Gastrocnemius medialis (tissue), 4 donors: ENCODE measurements around the gene KCNS3. TPM values are rescaled to one million over a fixed set of nuclear protein-coding genes. Genes with fewer than 3 reads are reported as not detected.

Experiments used
- ATAC-seq, 2 donors: fragments of 150-250 bp; one replicate each; pipeline ENCODE4 v1.9.1; 2016
- DNase-seq, 2 donors: peaks; one replicate each; pipeline ENCODE4 v3.0.0-alpha.2; 2019
- H3K27ac ChIP-seq, 4 donors: fragments of 200-600 bp; sonication (generic); 1 replicate in 1 of 4; 2 replicates in 3 of 4; pipeline ENCODE4 v1.5.1; 2016 to 2018; ENCODE audit warnings: mild to moderate bottlenecking in 2 of 4, moderate library complexity in 1 of 4
- H3K27me3 ChIP-seq, 3 donors: fragments of 200-600 bp; sonication (generic) in 2 of 3; 1 replicate in 1 of 3; 2 replicates in 2 of 3; pipeline versions ENCODE4 v1.5.1 to v1.6.0; 2016 to 2019; ENCODE audit warnings: mild to moderate bottlenecking in 1 of 3, moderate library complexity in 1 of 3
- H3K36me3 ChIP-seq, 2 donors: fragments of 200-600 bp; sonication (generic) in 1 of 2; one replicate each; pipeline ENCODE4 v1.5.1; 2017 to 2018
- H3K4me1 ChIP-seq, 2 donors: fragments of 200-600 bp; sonication (generic) in 1 of 2; one replicate each; pipeline ENCODE4 v1.5.1; 2016 to 2017; ENCODE audit warnings: mild to moderate bottlenecking in 2 of 2
- H3K4me3 ChIP-seq, 4 donors: fragments of 200-600 bp; sonication (generic) in 3 of 4; 1 replicate in 1 of 4; 2 replicates in 3 of 4; pipeline ENCODE4 v1.5.1; 2016 to 2019; ENCODE audit warnings: mild to moderate bottlenecking in 2 of 4
- H3K9me3 ChIP-seq, 3 donors: fragments of 200-600 bp; sonication (generic) in 2 of 3; 1 replicate in 1 of 3; 2 replicates in 2 of 3; pipeline ENCODE4 v1.5.1; 2016 to 2019
- POLR2A ChIP-seq, 2 donors: fragments of 450-650 bp; IDR thresholded peaks; one replicate each; pipeline ENCODE4 v1.6.1; 2017; ENCODE audit warnings: antibody characterized with exemption in 2 of 2, mild to moderate bottlenecking in 2 of 2, moderate library complexity in 2 of 2
- in situ Hi-C, 4 donors: fragments of 200-750 bp; cut with MboI; loops; one replicate each; pipeline versions ENCODE4 v1.15.0 to v1.8.0; 2017; ENCODE audit warnings: low sequenced_read_pairs in 4 of 4
- intact Hi-C: fragments of 100-400 bp; cut with DNase I; formaldehyde crosslinking; loops from one replicate; pipeline ENCODE4 v1.15.1; 2023; ENCODE audit warnings: low total_unique reads
- total RNA-seq, 4 donors: library from RNA; depleted of rRNA; stranded (reverse); fragments of >200 nt; gene quantifications; one replicate each; pipeline versions ENCODE4 v1.1.0 to v1.2.3, GENCODE V29; 2016
- TF ChIP-seq, protein P1 (sequence below), 5 experiments: fragments of 450-650 bp in 3 of 5; fragments of 200-600 bp in 2 of 5; sonication (generic) in 2 of 5; IDR thresholded peaks in 4 of 5; conservative IDR thresholded peaks in 1 of 5; 1 replicate in 4 of 5; 2 replicates in 1 of 5; pipeline ENCODE4 v1.5.1; 2016 to 2019; ENCODE audit warnings: antibody characterized with exemption in 5 of 5, mild to moderate bottlenecking in 3 of 5, moderate library complexity in 3 of 5

KCNS3 gene
- total RNA-seq, 4 donors from 2014 or later = 25.8 to 103 (median 65.6) TPM

DNA sequence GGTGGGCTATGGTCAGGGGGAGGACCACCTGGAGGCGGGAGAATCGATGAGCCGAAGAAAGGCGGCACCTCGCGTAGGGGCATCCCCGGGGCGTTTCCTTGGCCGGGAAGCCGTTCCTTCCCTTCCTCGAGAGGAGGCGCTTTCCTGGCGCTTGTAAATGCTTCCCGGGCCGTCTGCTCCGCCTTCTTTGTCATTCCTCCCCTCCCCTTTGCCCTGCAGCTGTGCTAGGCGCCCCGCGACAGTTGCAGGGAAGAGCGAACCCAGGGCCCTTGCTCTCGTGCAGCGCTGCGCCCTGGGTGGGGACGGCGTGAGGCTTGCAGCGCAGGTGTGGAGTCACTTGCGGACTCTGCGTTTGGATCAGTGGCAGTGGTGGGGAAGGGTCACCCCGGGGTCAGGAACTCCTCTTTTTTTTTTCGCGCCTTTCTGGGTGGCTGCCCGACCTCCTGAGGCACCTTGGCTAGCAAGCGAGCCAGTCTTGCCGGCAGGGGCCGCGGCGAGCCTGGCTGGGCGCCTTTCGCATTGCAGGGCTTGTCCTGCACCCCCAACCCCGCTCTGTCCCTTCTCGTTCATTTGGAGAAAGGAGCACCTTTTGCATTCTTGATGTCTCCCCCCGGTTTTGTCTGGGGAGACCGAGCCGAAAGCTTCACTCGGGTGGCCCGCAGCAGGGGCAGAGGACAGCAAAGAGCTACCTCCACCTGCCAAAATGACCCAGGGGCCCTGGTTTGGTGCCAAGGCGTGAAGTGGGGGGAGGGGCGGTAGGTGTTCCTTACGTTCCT lies 858 bp downstream of the KCNS3 start:
- Histone ChIP-seq H3K9me3 (no peaks in the 10 kb centered on the region), H3K4me1 (peaks cover 20 to 30% of the 10 kb centered on the region in 2 donors), H3K36me3 (no peaks in the 10 kb centered on the region), H3K27me3 (no peaks in the 10 kb centered on the region), H3K4me3 (peak overlapping the region; percentile 82 to 98 (median 94)), H3K27ac (peak overlapping the region; percentile 83 to 98 (median 92))
- no peak for TF ChIP-seq POLR2A (IDR thresholded peaks at IDR 0.05)
- TF ChIP-seq, protein P1, sequence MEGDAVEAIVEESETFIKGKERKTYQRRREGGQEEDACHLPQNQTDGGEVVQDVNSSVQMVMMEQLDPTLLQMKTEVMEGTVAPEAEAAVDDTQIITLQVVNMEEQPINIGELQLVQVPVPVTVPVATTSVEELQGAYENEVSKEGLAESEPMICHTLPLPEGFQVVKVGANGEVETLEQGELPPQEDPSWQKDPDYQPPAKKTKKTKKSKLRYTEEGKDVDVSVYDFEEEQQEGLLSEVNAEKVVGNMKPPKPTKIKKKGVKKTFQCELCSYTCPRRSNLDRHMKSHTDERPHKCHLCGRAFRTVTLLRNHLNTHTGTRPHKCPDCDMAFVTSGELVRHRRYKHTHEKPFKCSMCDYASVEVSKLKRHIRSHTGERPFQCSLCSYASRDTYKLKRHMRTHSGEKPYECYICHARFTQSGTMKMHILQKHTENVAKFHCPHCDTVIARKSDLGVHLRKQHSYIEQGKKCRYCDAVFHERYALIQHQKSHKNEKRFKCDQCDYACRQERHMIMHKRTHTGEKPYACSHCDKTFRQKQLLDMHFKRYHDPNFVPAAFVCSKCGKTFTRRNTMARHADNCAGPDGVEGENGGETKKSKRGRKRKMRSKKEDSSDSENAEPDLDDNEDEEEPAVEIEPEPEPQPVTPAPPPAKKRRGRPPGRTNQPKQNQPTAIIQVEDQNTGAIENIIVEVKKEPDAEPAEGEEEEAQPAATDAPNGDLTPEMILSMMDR (IDR thresholded peaks at IDR 0.05 in 4 of 5, conservative IDR thresholded peaks at IDR 0.05 in 1 of 5) = peak; percentile 7 to 58 (median 36)
- peak; percentile 73 to 79 for DNase-seq
- in situ Hi-C loops = no loop called here
- peak; percentile 82 to 83 for ATAC-seq
- intact Hi-C loops = loop anchor here (1.0 to 5.0 kb wide), 4 partner anchors 29 to 167 kb away; partner anchors contain the start of genes GEN1 and SMC6

DNA sequence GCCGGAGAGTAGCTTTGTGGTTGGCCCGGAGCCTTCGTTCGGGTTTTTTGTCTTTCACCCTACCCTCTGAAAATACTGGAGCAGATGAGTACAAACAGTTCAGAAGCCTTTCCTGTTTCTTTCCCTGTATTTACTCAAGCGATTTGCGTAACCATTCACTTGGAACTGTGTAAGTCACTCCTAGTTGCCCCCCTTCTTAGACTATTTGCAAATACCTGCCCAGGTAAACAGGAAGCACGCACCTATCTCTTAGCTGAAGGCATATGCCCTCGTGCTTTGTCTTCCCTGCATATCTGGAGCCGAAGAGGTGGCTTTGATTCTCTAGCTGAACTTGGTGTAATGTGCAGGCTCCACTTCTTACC lies 1.4 kb downstream of the KCNS3 start:
- ATAC-seq (no peak), DNase-seq (no peak)
- in situ Hi-C loops (loop anchor here in 2 of 4 donors (5.0 to 10.0 kb wide), 2 partner anchors 95 to 97 kb away; no protein-coding TSS in a partner anchor), intact Hi-C loops (loop anchor here (1.0 to 5.0 kb wide), 4 partner anchors 29 to 167 kb away; partner anchors contain the start of genes GEN1 and SMC6)
- Histone ChIP-seq H3K27ac (peak overlapping the region; percentile 83 to 98 (median 92)), H3K36me3 (no peaks in the 10 kb centered on the region), H3K4me3 (peak overlapping the region; percentile 82 to 98 (median 94)), H3K4me1 (peaks cover 20 to 30% of the 10 kb centered on the region in 2 donors), H3K9me3 (no peaks in the 10 kb centered on the region), H3K27me3 (no peaks in the 10 kb centered on the region)
- TF ChIP-seq, protein P1 (IDR thresholded peaks at IDR 0.05 in 4 of 5, conservative IDR thresholded peaks at IDR 0.05 in 1 of 5) = no peak
- no peak for TF ChIP-seq POLR2A (IDR thresholded peaks at IDR 0.05)

DNA sequence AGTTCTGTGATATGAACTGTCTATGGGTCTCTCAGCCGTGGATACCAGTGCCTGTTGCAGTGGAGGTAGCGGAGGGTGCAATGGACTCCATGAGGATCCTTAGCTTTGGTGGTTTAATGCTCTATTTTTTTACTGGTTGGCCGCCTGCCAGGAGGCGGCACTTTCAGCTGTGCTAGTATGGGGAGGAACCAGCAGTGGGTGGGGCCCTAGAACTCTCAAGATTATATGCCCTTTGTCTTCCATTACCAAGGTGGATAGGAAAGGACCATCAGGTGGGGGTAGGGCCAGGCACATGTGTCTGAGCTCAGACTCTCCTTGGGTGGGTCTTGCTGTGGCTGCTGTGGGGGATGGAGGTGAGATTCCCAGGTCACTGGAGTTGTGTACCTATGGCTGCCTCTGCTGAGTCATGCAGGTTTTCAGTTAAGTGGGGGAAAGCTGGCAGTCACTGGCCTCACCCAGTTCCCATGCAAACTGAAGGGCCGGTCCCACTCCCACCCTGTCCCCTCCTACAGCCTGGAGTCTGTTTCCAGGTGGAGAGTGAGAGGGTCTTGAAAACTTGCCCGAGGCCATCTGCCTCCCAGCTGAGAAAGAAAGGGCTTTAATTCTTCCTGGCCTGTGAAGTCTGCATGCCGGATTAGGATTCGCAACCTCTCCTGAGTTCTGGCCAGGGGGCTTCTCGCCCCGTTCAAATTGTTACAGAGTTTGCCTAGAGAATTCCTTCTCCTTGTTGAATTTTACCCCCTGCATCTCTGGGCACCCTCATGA lies 14.5 kb downstream of the KCNS3 start:
- no peaks in the 10 kb centered on the region for H3K9me3 ChIP-seq
- H3K27ac ChIP-seq = peak overlapping the region; percentile 57 to 78 (median 70)
- ATAC-seq (peak; percentile 27 to 43), DNase-seq (no peak)
- H3K4me1 ChIP-seq = peaks cover 31 to 32% of the 10 kb centered on the region in 2 donors
- intact Hi-C loops = loop anchor here (10.0 kb wide), 1 partner anchor 1182 kb away; no protein-coding TSS in a partner anchor
- H3K27me3 ChIP-seq = no peaks in the 10 kb centered on the region
- TF ChIP-seq, protein P1 (IDR thresholded peaks at IDR 0.05 in 4 of 5, conservative IDR thresholded peaks at IDR 0.05 in 1 of 5) = no peak
- no peak for TF ChIP-seq POLR2A (IDR thresholded peaks at IDR 0.05)
- H3K4me3 ChIP-seq = no peak overlapping the region
- H3K36me3 ChIP-seq = no peaks in the 10 kb centered on the region
- in situ Hi-C loops = no loop called here

DNA sequence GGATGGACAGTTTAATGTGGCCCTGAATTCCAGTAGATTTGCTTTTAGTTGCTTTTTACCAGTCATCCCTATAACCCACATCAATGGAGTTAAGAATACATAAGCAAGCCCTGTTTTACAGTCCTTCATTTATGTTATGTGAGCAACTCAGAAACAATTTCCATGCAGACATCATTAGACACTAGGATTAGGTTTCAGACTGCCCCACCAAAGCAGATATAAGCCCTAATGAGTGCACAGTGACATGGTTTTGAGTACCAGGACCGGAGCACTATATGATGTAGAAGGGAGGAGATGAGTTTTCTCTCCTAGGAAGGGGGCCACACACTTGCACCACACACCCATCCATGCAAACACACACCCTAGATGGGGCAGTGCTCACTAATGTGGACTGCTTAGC lies 15.5 kb downstream of the KCNS3 start:
- no peak overlapping the region for H3K4me3 ChIP-seq
- no peaks in the 10 kb centered on the region for H3K36me3 ChIP-seq
- ATAC-seq (peak; percentile 61 to 84), DNase-seq (no peak)
- H3K9me3 ChIP-seq = no peaks in the 10 kb centered on the region
- in situ Hi-C loops = no loop called here
- H3K4me1 ChIP-seq = peaks cover 31 to 32% of the 10 kb centered on the region in 2 donors
- peak overlapping the region; percentile 57 to 78 (median 70) for H3K27ac ChIP-seq
- H3K27me3 ChIP-seq = no peaks in the 10 kb centered on the region
- TF ChIP-seq, protein P1 (IDR thresholded peaks at IDR 0.05 in 4 of 5, conservative IDR thresholded peaks at IDR 0.05 in 1 of 5) = no peak
- no peak for TF ChIP-seq POLR2A (IDR thresholded peaks at IDR 0.05)
- intact Hi-C loops = loop anchor here (10.0 kb wide), 1 partner anchor 1181 kb away; no protein-coding TSS in a partner anchor
